ENCODE data around the gene ADAM12.

Gene ADAM12

DNA sequence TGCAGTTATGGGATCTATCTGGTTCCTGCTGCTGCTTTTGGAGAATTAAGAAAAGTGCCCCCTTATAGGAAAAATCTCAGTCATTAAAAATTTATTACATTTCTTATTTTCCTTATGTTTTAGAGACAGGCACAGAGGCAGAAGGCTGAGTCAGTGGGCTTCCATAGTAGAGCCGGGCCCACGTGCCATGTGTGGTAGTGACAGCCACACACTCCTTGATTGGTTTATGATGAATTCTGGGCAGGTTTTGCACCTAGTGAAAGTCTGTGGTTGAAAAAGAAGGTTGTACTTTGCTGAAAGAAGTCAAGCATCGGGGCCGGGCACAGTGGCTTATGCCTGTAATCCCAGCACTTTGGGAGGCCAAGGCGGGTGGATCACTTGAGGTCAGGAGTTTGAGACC, 382.0 kb downstream of the ADAM12 start:
- in situ Hi-C loops (cut with HindIII; ENCODE audit: low sequenced_read_pairs), result no loop called here
- no peak overlapping the region for H3K4me3 ChIP-seq (ENCODE audit: low read depth, low read length)
- no peak for DNase-seq (ENCODE audit: low read depth)
- TF ChIP-seq, protein P1, sequence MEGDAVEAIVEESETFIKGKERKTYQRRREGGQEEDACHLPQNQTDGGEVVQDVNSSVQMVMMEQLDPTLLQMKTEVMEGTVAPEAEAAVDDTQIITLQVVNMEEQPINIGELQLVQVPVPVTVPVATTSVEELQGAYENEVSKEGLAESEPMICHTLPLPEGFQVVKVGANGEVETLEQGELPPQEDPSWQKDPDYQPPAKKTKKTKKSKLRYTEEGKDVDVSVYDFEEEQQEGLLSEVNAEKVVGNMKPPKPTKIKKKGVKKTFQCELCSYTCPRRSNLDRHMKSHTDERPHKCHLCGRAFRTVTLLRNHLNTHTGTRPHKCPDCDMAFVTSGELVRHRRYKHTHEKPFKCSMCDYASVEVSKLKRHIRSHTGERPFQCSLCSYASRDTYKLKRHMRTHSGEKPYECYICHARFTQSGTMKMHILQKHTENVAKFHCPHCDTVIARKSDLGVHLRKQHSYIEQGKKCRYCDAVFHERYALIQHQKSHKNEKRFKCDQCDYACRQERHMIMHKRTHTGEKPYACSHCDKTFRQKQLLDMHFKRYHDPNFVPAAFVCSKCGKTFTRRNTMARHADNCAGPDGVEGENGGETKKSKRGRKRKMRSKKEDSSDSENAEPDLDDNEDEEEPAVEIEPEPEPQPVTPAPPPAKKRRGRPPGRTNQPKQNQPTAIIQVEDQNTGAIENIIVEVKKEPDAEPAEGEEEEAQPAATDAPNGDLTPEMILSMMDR (IDR thresholded peaks at IDR 0.05; ENCODE audit: low read depth, low read length, missing control alignments), result no peak

DNA sequence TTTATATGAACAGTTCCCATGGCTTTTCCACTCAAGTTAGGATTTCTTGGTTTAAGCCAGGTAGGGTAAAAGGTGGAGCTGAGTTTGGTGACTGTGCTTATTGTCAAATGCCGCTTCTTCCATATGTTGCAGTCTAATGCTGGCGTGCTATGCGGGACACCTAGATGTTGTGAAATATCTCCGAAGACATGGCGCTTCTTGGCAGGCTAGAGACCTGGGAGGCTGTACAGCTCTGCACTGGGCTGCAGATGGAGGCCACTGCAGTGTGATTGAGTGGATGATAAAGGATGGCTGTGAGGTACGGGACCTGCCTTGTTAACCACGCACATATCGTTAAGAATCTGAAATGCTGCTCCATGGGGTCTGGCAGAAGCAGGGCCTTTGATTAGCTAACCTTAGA, 383.5 kb downstream of the ADAM12 start:
- TF ChIP-seq, protein P1 (IDR thresholded peaks at IDR 0.05; ENCODE audit: low read depth, low read length, missing control alignments), result no peak
- H3K4me3 ChIP-seq (ENCODE audit: low read depth, low read length), result no peak overlapping the region
- DNase-seq (ENCODE audit: low read depth), result no peak
- in situ Hi-C loops (cut with HindIII; ENCODE audit: low sequenced_read_pairs), result no loop called here

DNA sequence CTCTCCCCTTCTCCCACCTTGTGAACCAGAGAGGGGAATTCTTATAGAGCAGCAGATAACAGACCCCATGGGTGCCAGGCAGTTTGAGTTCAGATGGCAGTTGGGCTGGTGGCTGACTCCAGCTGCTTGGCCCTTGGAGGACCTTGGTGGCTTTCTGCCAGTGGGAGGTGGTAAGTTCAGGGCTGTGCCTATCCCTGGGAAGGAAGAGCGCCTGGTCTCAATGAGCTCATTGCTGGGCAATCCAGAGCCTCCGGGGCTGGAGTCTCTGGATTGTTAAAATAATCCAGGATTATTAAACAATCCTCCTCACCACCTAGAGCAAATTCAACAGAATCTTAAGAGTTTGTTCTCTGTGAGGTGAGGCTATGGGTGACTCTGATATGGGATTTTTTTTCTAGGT, 386.7 kb downstream of the ADAM12 start:
- in situ Hi-C loops (cut with HindIII; ENCODE audit: low sequenced_read_pairs), result no loop called here
- DNase-seq (ENCODE audit: low read depth), result no peak
- TF ChIP-seq, protein P1 (IDR thresholded peaks at IDR 0.05; ENCODE audit: low read depth, low read length, missing control alignments), result no peak
- no peak overlapping the region for H3K4me3 ChIP-seq (ENCODE audit: low read depth, low read length)

DNA sequence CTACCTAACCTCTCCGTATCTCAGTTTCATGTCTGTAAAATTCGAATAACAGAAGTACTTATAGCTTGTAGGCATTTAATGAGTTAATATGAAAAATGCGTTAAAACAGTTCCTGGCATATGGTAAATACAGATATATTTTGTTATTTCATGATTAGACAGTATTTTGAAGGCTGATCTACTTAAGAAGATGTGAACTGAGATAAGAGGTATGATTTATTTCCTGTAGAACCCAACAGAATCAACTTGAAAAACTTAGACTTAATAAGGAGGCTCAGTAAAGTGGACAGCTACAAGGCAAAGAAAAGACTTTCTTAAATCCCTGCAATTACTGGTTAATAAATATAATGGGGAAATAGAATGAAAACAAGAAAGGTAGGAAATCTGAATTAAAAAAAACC, 388.6 kb downstream of the ADAM12 start:
- TF ChIP-seq, protein P1 (IDR thresholded peaks at IDR 0.05; ENCODE audit: low read depth, low read length, missing control alignments), result no peak
- DNase-seq (ENCODE audit: low read depth), result no peak
- no peak overlapping the region for H3K4me3 ChIP-seq (ENCODE audit: low read depth, low read length)
- in situ Hi-C loops (cut with HindIII; ENCODE audit: low sequenced_read_pairs), result no loop called here

DNA sequence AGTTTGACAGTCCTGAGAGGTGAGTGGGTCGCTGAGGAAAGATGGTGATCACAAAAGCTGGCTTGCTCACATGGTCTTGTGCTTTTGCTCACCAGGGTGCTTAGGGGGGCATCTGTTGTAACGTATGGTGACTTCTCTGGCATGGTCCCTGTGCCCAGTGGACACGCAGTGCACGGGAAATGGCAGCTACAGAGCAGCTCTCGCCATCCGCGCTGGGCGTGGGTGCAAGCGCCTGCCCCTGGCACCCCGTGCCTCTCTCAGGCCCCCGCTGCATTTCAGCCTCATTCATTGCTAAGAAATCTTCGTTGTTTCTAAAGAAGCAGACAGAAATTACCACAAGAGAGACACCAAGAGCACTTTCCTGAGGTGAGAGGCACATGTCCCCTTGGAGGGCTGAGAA, 390.7 kb downstream of the ADAM12 start:
- no peak overlapping the region for H3K4me3 ChIP-seq (ENCODE audit: low read depth, low read length)
- in situ Hi-C loops (cut with HindIII; ENCODE audit: low sequenced_read_pairs), result no loop called here
- DNase-seq (ENCODE audit: low read depth), result no peak
- TF ChIP-seq, protein P1 (IDR thresholded peaks at IDR 0.05; ENCODE audit: low read depth, low read length, missing control alignments), result no peak

DNA sequence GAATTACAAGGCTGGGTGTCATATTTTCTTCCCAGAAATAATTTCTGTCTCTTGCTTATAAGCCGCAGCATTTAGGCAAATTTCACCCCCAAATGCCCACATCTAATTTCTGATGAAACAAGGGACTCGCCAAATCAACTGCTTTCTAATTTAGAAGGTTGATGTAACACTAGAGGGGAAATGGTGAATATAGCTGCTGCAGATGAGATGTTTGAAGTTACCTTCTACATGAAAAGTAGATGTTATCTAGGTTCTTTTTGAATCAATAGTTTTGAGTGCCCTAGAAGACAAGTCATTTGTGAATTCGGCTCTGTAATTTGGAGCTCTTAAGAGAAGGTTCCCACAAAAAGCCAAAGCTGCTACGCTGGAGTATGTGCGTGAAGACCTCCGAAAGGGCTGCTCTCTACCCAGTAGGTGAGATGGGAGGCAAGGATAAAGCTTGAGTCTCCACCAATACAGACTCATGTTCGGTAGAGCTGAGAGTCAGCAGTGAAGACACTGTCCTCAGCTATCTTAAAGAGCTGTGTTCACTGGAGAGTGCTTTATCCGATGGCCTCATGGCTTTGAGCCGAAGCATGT, 392.5 kb downstream of the ADAM12 start:
- no peak for DNase-seq (ENCODE audit: low read depth)
- H3K4me3 ChIP-seq (ENCODE audit: low read depth, low read length), result no peak overlapping the region
- TF ChIP-seq, protein P1 (IDR thresholded peaks at IDR 0.05; ENCODE audit: low read depth, low read length, missing control alignments), result no peak
- in situ Hi-C loops (cut with HindIII; ENCODE audit: low sequenced_read_pairs), result no loop called here
